HG03521 (cell line): ENCODE measurements around the gene ZNF451.
A peak's percentile ranks its signal among the peaks of the same experiment; 100 is the strongest.
"Not testable (repeated sequence)": the region's sequence is repeated elsewhere in the genome, so short reads cannot be mapped to it uniquely, and the experiment has no call there.

Source experiments
- ATAC-seq: cut with Tn5 transposase; IDR thresholded peaks from one replicate; pipeline ENCODE4 v1.9.1; 2021; ENCODE audit warnings: mild to moderate bottlenecking, moderate library complexity; ENCODE audit not compliant: unreplicated experiment

The ZNF451 gene

DNA sequence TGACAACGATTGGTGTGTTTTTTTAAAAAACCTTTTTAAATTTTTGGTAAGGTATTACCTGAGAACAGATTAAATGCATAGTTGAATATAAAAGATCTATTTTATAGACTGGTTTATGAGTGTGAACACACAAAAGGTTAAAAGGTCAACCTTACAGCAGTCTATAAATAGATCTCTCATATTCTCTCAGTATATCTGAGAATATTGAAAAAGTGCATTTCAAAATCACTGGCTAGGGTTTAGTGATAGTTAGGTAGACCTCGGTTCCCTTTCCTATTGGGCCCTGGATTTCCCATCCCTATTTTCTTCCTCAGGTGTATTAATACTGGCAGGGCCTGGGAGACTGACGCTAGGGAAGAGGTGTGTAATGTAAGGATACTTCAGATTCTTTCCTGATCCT is 723 bp upstream of the ZNF451 start:
- ATAC-seq: no peak

DNA sequence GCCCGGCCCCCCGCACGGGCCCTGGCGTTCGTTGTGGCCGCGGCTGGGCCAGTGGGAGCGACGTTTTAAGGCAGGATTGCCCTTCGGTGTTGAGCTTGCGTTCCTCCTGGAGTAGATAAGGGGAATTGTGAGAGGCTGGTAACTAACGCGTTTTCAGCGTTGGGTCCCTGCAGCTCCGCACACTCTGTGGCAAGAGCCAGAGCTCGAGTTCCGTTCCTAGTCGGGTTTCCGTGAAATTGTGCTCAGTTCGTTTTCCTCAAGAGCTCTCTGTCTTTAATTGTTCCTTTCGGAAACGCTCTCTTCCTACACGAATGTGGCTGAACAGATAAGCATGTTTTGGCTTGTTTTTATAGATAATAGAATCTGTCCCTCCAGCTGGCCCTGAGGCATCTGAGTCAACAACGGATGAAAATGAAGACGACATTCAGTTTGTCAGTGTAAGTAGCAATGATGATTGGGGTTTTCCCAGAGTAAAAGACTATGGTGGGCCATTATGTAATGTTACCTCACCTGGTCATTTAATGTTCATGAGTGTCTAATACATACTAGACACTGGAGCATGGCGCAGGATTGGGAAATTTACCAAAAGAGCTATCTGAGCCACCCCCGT is 575 bp downstream of the ZNF451 start:
- peak; percentile 5 for ATAC-seq

DNA sequence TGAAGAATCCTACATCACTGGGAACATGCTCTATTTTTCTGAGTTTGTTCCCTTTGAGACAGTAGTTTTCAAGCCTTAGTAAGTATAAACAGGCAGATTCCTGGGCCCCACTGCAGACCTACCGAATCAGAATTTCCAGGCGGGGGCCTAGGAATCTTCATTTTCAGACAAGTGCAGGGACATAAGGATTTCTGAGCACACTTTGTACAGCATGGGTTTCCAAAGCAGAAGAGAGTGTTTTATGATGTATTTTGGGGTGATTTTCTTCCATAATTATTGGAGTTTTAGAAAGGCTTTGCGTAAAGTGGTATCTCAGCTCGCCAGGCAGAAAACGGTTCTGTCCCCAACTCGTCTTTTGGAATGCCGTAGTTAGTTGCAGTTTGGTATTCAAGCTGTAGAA is 1.4 kb downstream of the ZNF451 start:
- ATAC-seq: not testable (repeated sequence)

DNA sequence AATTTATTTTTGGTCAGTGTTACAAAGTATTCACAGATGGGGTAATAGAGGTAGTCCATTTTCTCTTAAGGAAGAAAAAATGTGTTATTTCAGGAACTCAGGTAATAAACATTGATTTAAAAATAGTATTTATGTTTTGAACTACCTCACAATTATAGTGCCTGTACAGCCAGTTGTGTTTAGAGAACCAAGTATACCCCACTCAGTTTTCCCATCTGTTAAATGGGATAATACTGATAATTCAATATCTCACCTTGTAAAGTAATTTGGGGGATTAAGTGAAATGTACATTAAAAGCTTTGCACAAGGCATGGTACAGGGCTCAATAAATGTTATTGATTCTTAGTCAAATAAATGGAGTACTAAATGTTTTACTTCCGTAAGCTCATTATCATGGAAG is 4.7 kb downstream of the ZNF451 start:
- ATAC-seq: no peak

DNA sequence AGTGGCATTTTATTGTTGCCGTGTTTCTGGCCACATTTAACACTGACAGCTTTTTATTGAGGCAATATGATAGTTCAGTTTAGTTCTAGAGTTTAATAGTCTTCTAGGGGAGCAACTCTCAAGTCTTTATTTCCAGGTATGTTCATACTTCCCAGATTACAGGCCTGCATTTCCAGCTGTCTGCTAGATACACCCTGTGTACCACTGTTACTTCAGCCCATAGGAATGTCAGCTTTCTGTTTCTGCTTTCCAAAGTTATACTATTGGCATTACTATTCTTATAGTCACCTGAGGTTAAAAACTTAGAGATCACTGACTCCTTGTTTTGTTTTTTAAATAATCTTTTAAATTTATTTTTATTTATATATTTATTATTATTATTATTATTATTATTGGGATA is 7.6 kb downstream of the ZNF451 start:
- ATAC-seq: no peak

GRCh38 chr6:57102976-57103375 is 13.0 kb downstream of the ZNF451 start:
- no peak for ATAC-seq

DNA sequence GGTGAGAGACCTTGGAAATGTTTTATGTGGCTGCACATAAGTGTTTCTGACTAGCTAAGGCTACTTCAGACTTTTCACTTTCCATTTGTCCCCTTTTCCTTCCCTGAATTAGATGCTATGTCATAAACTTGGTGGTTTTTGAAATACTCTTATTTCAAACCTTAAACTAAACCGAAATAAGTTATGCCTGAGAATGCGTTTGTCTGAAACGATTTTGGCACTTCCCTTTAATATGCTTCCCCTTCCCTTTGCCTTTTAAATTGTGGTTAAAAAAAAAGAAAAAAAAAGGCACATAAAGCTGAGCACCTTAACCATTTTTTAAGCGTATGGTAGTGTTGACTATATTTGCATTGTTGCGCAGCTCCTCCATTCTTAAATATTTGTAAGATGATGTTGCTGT is 14.3 kb downstream of the ZNF451 start:
- ATAC-seq: no peak

GRCh38 chr6:57106990-57107389 is 17.0 kb downstream of the ZNF451 start:
- no peak for ATAC-seq

GRCh38 chr6:57108691-57109090 is 18.7 kb downstream of the ZNF451 start:
- ATAC-seq: peak; percentile 78

GRCh38 chr6:57109880-57110279 is 19.9 kb downstream of the ZNF451 start:
- no peak for ATAC-seq

- ATAC-seq: no peak
These were observed 23.1 kb downstream of the ZNF451 start for GRCh38 chr6:57113105-57113504.

- ATAC-seq: no peak
These were observed 26.8 kb downstream of the ZNF451 start for GRCh38 chr6:57116776-57117175.

- no peak for ATAC-seq
These were observed 27.8 kb downstream of the ZNF451 start for GRCh38 chr6:57117796-57118195.

DNA sequence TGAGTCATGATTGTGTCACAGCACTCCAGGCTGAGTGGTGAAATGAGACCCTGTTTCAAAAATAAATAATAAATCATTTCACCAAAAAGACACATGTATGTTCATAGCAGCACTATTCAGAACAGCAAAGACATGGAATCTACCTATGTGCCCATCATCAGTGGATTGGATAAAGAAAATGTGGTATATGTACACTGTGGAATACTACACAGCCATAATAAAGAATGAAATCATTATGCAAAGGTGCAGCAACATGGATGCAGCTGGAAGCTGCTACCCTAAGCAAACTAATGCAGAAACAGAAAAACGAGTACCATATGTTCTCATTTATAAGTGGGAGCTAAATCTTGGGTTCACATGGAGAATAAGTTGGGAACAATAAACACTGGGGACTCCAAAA is 33.1 kb downstream of the ZNF451 start:
- ATAC-seq: no peak

DNA sequence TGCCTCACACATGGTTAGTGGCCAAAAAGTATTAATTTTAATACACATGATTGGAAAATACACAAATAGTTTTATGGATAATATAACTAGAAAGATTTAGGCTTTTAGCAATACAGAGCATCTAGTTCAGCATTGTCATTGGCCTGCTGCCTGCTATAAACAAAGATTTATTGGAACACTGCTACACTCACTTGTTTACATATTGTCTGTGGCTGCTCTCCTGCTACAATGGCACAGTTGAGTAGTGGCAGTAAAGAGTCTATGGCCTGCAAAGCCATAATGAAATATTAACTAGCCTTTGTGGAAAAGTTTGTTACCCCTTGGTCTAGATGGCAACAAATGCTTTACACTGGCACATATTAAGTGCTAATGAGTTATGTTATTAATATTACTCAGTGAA is 37.8 kb downstream of the ZNF451 start:
- no peak for ATAC-seq

DNA sequence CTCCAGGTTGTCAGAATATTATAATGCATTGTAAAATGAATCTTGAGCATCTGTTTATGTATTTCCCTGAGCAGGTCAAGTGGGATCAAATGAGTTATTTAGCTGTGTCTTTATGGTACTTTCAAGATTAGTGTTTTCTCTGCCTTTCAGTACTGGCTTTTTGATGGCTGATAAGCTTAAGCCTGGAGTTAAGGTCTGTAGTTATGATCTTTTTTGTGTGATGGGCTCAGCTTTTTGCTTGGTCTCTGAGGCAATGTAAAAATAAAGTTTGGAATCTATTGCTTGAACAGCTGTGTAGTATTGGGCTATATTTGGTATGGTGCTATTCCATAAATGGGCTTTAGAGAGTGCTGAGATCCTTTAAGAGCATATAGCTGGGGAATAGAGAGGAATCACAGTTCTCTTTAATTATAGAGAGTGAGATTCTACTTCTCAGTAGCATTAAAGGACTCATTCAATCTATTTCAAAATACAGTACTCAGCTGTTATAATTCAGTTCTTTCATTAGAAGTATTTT is 40.7 kb downstream of the ZNF451 start:
- ATAC-seq: no peak

DNA sequence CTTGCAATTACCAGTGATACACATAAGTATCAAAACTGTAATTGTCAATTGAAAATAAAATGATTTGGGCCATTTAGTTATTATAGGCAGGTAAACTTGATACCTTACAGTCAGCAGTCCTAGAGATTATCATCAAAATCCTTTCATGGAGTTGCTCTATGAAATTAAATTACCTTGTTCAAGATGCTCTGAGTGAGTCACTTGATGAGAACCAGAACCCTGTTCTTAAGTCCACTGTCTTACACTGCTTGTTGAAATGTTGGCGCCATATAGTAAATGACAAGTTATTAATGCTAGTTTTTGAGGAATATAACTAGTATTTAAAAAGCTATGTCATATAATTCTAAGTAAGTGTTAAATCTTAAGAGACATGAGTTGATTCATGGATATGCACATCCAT is 45.0 kb downstream of the ZNF451 start:
- no peak for ATAC-seq

DNA sequence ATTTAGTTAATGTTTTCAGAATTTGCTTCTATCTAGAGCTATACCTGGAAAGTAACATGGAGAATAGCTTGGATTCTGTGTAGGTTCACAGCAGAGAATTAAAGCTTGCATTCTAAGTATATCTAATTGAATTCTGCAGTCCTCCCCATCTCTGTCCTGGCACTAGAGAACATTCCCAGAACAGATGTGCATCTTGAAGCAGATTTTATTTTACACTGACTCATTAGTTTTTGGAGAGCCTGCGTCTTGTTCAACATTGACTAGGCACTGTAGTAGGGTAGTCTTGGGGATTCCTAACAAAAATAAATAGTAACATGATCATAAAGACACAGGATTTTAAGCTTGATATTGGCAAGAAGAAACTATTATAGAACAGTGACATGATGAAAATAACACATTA is 45.9 kb downstream of the ZNF451 start:
- ATAC-seq: no peak

DNA sequence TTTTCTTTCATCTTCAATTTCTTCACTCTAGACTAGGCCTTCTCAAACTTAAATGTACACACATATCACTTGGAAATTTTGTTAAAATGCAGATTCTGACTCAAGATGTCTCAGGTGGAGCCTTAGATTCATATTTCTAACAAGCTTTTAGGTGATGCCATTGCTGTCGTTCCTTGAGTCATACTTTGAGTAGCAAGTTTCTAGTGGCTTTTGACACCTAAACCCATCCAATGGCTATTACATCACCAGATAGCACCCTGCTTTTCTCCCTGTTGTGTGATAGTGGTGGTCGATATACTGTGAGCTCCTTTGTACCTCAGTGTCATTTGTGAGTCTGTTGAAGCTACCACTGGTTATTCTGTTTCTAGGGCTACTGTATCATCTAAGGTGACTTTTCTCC is 47.4 kb downstream of the ZNF451 start:
- ATAC-seq: no peak

- ATAC-seq: no peak
These were observed 48.0 kb downstream of the ZNF451 start for GRCh38 chr6:57138026-57138425.

DNA sequence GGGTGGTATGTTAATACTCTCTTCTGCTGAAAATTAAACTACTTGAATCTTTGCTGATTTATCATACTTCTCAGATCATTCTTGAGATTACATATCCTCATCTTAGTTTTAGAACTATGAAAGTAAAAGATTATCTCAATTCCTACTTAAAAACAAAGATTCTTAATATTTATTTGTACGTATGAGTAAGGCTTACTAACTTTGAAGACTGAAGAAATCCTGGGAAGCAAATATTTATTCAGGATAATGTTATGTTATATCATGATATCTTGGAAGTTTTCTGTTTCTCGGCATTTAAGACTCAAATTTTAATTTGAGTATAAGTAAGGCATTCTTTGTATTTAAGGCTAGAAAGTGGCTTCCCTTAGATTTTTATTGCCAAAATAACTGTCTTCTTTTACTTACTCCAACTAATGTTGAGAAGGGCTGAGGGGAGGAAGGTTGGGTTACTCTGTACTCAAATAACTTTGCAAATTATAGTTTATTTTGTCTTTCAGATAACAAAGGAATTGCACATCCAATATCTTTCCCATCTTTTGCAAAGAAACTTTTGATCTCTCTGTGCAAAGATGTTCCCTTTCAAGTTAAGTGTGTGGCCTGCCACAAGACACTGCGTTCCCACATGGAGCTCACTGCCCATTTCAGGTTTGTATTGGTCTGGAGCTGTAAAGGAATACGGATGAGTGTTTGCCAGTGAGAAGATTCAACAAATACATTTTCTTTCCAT is 51.6 kb downstream of the ZNF451 start:
- no peak for ATAC-seq

DNA sequence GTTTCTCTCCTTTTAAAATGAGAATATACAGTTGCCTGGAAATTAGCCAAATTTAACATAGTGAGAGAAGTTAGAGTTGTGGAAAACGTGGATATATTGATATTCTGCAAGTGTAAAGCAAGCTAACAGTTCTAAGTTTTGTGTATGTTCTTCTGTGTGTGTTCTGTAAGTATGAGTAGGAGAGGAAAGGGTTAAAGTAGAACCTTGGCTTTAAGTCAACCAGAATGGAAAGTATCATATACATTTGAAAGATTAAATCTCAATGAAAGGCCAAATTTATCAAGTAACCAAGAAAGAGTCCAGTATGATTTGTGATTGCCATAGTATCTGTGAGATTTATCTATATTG is 52.2 kb downstream of the ZNF451 start:
- no peak for ATAC-seq

DNA sequence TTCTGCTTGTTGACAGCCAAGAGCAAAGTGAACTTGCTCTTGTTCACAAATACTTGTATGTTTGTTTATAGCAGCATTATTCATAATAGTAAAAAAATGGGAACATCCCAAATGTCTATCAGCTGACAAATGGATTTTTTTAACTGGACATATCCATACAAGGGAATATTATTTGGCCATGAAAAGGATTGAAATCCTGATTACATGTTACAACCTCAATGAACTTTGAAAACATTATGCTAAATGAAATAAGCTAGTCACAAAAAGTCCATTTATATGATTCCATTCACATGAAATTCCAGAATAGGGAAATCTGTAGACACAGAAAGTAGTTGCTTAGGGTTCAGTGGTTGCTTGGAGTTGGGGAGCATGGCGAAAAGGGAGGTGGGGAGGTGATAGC is 53.7 kb downstream of the ZNF451 start:
- ATAC-seq: no peak
